ENCODE results near the gene JMJD4. TPM values are rescaled to one million over a fixed set of nuclear protein-coding genes. Genes with fewer than 3 reads are reported as not detected.

Gene JMJD4
- total and polyA plus RNA-seq, 2 experiments from 2014 or later, result 11.5 to 17.7 TPM

GRCh38 chr1:227756172-227756959, 21.3 kb upstream of the JMJD4 start:
- Histone ChIP-seq H3K27me3 (ENCODE audit: insufficient read depth) (no peaks in the 10 kb centered on the region), H2AFZ (no peak overlapping the region), H4K20me1 (replicated peaks; ENCODE audit: insufficient read depth) (peaks cover 18% of the 10 kb centered on the region), H3K4me3 (no peak overlapping the region), H3K4me2 (no peak overlapping the region), H3K79me2 (replicated peaks; ENCODE audit: insufficient read depth) (peaks cover 59% of the 10 kb centered on the region), H3F3A (replicated peaks; ENCODE audit: low read depth) (no peaks in the 10 kb centered on the region), H3K36me3 (ENCODE audit: insufficient read depth) (peaks cover 5% of the 10 kb centered on the region; the same call in 1 of the 2 replicates), H3K9me2 (ENCODE audit: insufficient read depth) (no peaks in the 10 kb centered on the region), H3K27ac (ENCODE audit: low read depth) (no peak overlapping the region), H3K4me1 (ENCODE audit: insufficient read depth) (no peaks in the 10 kb centered on the region)
- peaks cover 2% of the 10 kb centered on the region for H3K27me3 Mint-ChIP-seq (ENCODE audit: insufficient read depth, low read depth, poor library complexity)
- no peak overlapping the region for H3K27ac Mint-ChIP-seq
- no peak for DNase-seq (ENCODE audit: low spot score)
- peaks cover 24% of the 10 kb centered on the region for H3K36me3 Mint-ChIP-seq (ENCODE audit: low read depth)
- no peaks in the 10 kb centered on the region for H3K4me1 Mint-ChIP-seq
- no peak for TF ChIP-seq ZNF462 (CRISPR knock-in tag; IDR thresholded peaks at IDR 0.05)
- TF ChIP-seq ZNF331 (CRISPR knock-in tag; IDR thresholded peaks at IDR 0.05; ENCODE audit: low read depth), result no peak
- no peak for TF ChIP-seq JUNB (IDR thresholded peaks at IDR 0.05; ENCODE audit: unreplicated experiment)
- no peak for TF ChIP-seq REST (IDR thresholded peaks at IDR 0.05; ENCODE audit: unreplicated experiment)
- TF ChIP-seq ETS1 (IDR thresholded peaks at IDR 0.05), result no peak
- no peak for TF ChIP-seq ZNF114 (CRISPR knock-in tag; IDR thresholded peaks at IDR 0.05)
- TF ChIP-seq STAT1 (IDR thresholded peaks at IDR 0.05; ENCODE audit: unreplicated experiment), result no peak
- no peak for TF ChIP-seq CREB1 (CRISPR knock-in tag; IDR thresholded peaks at IDR 0.05; ENCODE audit: low read depth)
- no peak for TF ChIP-seq CTCF (conservative IDR thresholded peaks at IDR 0.05; ENCODE audit: low read depth in 2 of 2)
- TF ChIP-seq POLR2AphosphoS5 (IDR thresholded peaks at IDR 0.05; ENCODE audit: low read depth), result no peak
- no peak for TF ChIP-seq EZH2 (IDR thresholded peaks at IDR 0.05; ENCODE audit: low read depth, unreplicated experiment)
- no peaks in the 10 kb centered on the region for H3K9me3 Mint-ChIP-seq
- no peak for ATAC-seq
- H3K4me3 Mint-ChIP-seq, result no peak overlapping the region

Data from GM23338 (cell line).